MM.1S (cell line): Measurements from ENCODE around the gene HAUS1.

Experiments
- DNase-seq: peaks from one replicate; pipeline ENCODE4 v3.0.0-alpha.2; 2015
- H2AFZ ChIP-seq: fragments of 300-600 bp; sonication (generic); 2 replicates; pipeline ENCODE4 v1.6.0; 2016; ENCODE audit warnings: antibody characterized with exemption, low read length
- H3F3A ChIP-seq: fragments of 300-600 bp; sonication (generic); 2 replicates; pipeline ENCODE4 v1.6.1; 2016; ENCODE audit warnings: mild to moderate bottlenecking, antibody characterized with exemption, low read length, moderate library complexity, mixed read lengths; ENCODE audit not compliant: insufficient read depth
- H3K27ac ChIP-seq: fragments of 300-600 bp; sonication (generic); 2 replicates; pipeline ENCODE4 v1.5.1; 2016; ENCODE audit warnings: mild to moderate bottlenecking, low read length
- H3K27me3 ChIP-seq: fragments of 300-600 bp; sonication (generic); replicated peaks from 2 replicates; pipeline ENCODE4 v1.6.0; 2016; ENCODE audit warnings: low read length; ENCODE audit not compliant: insufficient read depth
- H3K36me3 ChIP-seq: fragments of 300-600 bp; sonication (generic); replicated peaks from 2 replicates; pipeline ENCODE4 v1.6.1; 2016; ENCODE audit warnings: mild to moderate bottlenecking, low read length, mixed read lengths; ENCODE audit not compliant: insufficient read depth
- H3K4me1 ChIP-seq: fragments of 300-600 bp; sonication (generic); 2 replicates; pipeline ENCODE4 v1.6.1; 2016; ENCODE audit warnings: low read length, mixed read lengths
- H3K4me2 ChIP-seq: fragments of 300-600 bp; sonication (generic); 2 replicates; pipeline ENCODE4 v1.6.0; 2016; ENCODE audit warnings: low read depth, low read length
- H3K4me3 ChIP-seq: fragments of 300-600 bp; sonication (generic); 2 replicates; pipeline ENCODE4 v1.5.1; 2016; ENCODE audit warnings: low read length, mixed read lengths
- H3K79me2 ChIP-seq: fragments of 300-600 bp; sonication (generic); 2 replicates; pipeline ENCODE4 v1.6.1; 2016; ENCODE audit warnings: mixed run types, low read length, mixed read lengths
- H3K9ac ChIP-seq: fragments of 300-600 bp; sonication (generic); 2 replicates; pipeline ENCODE4 v1.6.1; 2016; ENCODE audit warnings: low read length, mixed read lengths
- H3K9me2 ChIP-seq: fragments of 300-600 bp; sonication (generic); replicated peaks from 2 replicates; pipeline ENCODE4 v1.6.1; 2016; ENCODE audit warnings: mild to moderate bottlenecking, low read length, mixed read lengths; ENCODE audit not compliant: insufficient read depth
- H3K9me3 ChIP-seq: fragments of 300-600 bp; sonication (generic); replicated peaks from 2 replicates; pipeline ENCODE4 v1.6.1; 2016; ENCODE audit warnings: mild to moderate bottlenecking, low read length, mixed read lengths; ENCODE audit not compliant: insufficient read depth
- H4K20me1 ChIP-seq: fragments of 300-600 bp; sonication (generic); 2 replicates; pipeline ENCODE4 v1.6.1; 2016; ENCODE audit warnings: mild to moderate bottlenecking, low read length, moderate library complexity, mixed read lengths; ENCODE audit not compliant: insufficient read depth
- EZH2 ChIP-seq: fragments of 300-600 bp; sonication (generic); optimal IDR thresholded peaks from 2 replicates; pipeline ENCODE3; 2017; ENCODE audit warnings: low read depth, mild to moderate bottlenecking, antibody characterized with exemption, low read length, mixed read lengths
- EZH2phosphoT487 ChIP-seq: fragments of 300-600 bp; sonication (generic); IDR thresholded peaks from 2 replicates; pipeline ENCODE4 v1.6.1; 2018; ENCODE audit warnings: antibody characterized with exemption, low read length
- TF ChIP-seq, protein P1 (sequence below): fragments of 300-600 bp; sonication (generic); IDR thresholded peaks from 2 replicates; pipeline ENCODE4 v1.5.1; 2016; ENCODE audit warnings: antibody characterized with exemption, low read length, mixed read lengths

Gene HAUS1

DNA sequence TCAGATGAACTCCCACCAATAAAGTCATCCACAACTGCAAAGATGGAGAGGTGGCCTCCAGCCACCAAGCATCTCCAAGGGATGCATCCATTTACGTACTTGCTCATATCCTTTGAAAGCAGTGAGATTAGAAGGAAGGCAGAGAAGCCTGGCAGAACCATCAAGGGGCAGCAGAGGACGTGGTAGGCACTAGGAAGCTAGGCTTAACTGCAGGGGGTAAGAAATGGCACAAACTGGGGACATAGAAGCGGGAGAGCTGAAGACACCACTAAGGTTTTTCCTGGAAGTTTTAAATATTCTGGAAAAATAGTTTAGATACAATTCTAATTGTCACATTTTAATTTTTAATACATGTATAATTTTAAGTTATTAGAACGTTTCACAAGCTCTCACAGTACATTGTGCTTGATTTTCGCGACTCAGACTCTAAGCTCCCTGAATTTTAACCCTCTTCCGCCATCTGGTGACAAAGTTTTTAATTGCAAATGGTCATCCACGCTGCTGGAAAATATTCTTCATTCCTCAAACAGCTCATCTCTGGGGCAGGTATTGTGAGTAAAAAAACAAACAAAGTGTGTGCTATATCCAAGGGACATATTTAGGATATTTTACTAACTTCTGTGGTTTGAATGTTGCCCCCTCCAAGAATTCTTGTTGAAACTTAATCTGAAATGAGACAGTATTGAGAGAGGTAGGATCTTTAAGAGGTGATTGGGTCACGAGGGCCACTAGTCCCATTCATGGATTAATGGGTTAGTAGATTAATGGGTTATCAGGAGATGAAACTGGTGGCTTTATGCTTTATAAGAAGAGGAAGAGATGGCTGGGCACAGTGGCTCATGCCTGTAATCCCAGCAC lies 30.5 kb upstream of the HAUS1 start:
- Histone ChIP-seq H3K27me3 (no peaks in the 10 kb centered on the region), H3K79me2 (0 out of 2 replicates have a peak, but pooled peaks cover 3% of the 10 kb centered on the region), H4K20me1 (no peaks in the 10 kb centered on the region), H3F3A (peaks cover 14% of the 10 kb centered on the region), H3K27ac (no peak overlapping the region), H3K9ac (no peak overlapping the region), H3K4me1 (no peaks in the 10 kb centered on the region), H2AFZ (no peak overlapping the region), H3K9me2 (no peaks in the 10 kb centered on the region), H3K4me3 (no peak overlapping the region), H3K4me2 (no peak overlapping the region), H3K9me3 (no peaks in the 10 kb centered on the region), H3K36me3 (no peaks in the 10 kb centered on the region)
- peak; percentile 62 for DNase-seq
- TF ChIP-seq, protein P1, sequence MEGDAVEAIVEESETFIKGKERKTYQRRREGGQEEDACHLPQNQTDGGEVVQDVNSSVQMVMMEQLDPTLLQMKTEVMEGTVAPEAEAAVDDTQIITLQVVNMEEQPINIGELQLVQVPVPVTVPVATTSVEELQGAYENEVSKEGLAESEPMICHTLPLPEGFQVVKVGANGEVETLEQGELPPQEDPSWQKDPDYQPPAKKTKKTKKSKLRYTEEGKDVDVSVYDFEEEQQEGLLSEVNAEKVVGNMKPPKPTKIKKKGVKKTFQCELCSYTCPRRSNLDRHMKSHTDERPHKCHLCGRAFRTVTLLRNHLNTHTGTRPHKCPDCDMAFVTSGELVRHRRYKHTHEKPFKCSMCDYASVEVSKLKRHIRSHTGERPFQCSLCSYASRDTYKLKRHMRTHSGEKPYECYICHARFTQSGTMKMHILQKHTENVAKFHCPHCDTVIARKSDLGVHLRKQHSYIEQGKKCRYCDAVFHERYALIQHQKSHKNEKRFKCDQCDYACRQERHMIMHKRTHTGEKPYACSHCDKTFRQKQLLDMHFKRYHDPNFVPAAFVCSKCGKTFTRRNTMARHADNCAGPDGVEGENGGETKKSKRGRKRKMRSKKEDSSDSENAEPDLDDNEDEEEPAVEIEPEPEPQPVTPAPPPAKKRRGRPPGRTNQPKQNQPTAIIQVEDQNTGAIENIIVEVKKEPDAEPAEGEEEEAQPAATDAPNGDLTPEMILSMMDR: peak; percentile 65
- no peak for TF ChIP-seq EZH2

DNA sequence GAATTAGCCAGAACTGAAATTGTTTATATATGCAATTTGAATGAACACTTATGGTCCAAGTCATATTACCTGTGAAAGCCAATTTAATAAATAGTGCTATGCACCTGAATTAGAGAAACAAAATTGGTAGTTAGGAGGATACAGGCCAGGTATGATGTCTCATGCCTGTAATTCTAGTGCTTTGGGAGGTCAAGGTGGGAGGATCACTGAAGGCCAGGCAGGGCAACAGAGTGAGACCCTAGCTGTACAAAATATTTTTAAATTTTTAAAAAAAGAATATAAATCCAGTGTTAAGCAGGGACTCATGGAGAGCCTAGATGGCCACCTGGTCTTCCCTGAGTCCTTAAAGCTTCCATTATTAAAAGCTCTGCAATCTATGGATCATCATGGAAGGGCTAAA lies 24.8 kb upstream of the HAUS1 start:
- H3F3A ChIP-seq: peaks cover 19% of the 10 kb centered on the region
- peaks cover 19% of the 10 kb centered on the region for H3K36me3 ChIP-seq
- no peak overlapping the region for H3K4me2 ChIP-seq
- H2AFZ ChIP-seq: no peak overlapping the region
- H3K4me3 ChIP-seq: no peak overlapping the region
- H3K9me3 ChIP-seq: no peaks in the 10 kb centered on the region
- peaks cover 8% of the 10 kb centered on the region; the same call in 1 of the 2 replicates for H3K79me2 ChIP-seq
- H3K4me1 ChIP-seq: no peaks in the 10 kb centered on the region
- DNase-seq: no peak
- no peaks in the 10 kb centered on the region for H3K9me2 ChIP-seq
- H4K20me1 ChIP-seq: no peaks in the 10 kb centered on the region
- H3K27ac ChIP-seq: no peak overlapping the region
- H3K9ac ChIP-seq: no peak overlapping the region
- no peaks in the 10 kb centered on the region for H3K27me3 ChIP-seq
- TF ChIP-seq EZH2phosphoT487: no peak
- no peak for TF ChIP-seq EZH2
- TF ChIP-seq, protein P1: no peak

DNA sequence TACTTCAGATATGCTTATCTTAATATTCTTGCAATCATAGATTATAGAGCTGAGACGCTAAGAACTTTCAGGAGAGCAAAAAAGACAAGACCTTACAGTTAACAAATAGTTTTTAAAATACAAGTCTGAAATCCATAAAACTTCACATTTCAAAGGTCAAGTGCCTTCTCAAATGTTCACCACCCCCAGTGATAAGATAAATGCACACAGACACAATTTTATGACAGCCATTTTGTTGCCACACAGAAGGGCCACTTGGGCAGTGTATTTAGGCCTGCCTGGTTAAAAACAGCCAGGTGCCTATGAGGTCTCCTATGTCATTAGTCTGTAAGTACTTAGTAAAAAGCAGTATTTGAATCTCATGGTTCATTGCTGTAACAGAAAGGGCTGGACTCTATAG lies 24.0 kb upstream of the HAUS1 start:
- Histone ChIP-seq H3K79me2 (peaks cover 16% of the 10 kb centered on the region; the same call in 1 of the 2 replicates), H3K4me3 (no peak overlapping the region), H3K27ac (no peak overlapping the region), H3K9me2 (no peaks in the 10 kb centered on the region), H3F3A (peaks cover 19% of the 10 kb centered on the region), H2AFZ (no peak overlapping the region), H3K9me3 (no peaks in the 10 kb centered on the region), H3K27me3 (no peaks in the 10 kb centered on the region), H4K20me1 (no peaks in the 10 kb centered on the region), H3K4me1 (no peaks in the 10 kb centered on the region), H3K4me2 (no peak overlapping the region), H3K9ac (no peak overlapping the region), H3K36me3 (peaks cover 24% of the 10 kb centered on the region)
- DNase-seq: no peak
- TF ChIP-seq, protein P1: no peak
- TF ChIP-seq EZH2phosphoT487 (no peak), EZH2 (no peak)
